ENCODE results near the gene NR2C2. TPM values are rescaled to one million over a fixed set of nuclear protein-coding genes. Genes with fewer than 3 reads are reported as not detected.

NR2C2 gene
- total RNA-seq, 1 experiment from 2014 or later = 14.7 TPM

DNA sequence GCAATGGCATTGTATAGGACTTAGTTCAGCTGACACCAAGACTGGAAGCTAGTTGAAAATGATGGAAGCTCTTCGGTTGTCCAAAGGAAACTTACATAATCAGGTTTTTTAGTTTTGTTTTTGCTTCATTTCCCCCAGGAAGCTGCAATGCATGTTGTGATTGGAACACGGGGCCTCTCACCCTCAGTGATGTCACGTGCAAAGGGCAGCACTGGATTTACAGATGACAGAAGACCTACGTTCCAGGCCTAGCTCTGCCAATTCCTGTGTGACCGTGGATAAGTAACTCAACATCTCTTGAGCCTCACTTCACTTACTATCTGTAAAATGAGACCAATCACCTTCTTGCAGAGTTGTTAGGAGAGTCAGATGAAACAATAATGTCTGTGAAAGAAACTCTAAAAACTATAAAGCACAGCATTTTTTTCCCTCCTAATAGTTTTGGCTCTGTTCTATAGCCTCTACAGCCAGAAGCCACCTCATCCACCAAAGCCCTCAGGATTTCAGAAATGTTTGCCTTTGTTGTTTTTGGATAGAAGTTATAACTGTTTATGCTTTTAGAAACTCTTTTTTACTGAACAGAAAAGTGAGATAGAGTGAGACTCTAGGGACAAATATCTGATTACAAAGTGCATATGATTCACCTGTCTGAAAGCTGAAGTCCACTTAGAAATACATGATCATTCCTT lies 146.9 kb downstream of the NR2C2 start:
- no peaks in the 10 kb centered on the region for H3K27me3 ChIP-seq (ENCODE audit: control insufficient read depth, insufficient read depth, low read length)
- no peak for DNase-seq
- peaks cover 13% of the 10 kb centered on the region for H3K36me3 ChIP-seq (replicated peaks; ENCODE audit: control insufficient read depth, insufficient read depth, low read length)
- H3K4me3 ChIP-seq (ENCODE audit: insufficient read depth, low read depth, low read length) = no peak overlapping the region

DNA sequence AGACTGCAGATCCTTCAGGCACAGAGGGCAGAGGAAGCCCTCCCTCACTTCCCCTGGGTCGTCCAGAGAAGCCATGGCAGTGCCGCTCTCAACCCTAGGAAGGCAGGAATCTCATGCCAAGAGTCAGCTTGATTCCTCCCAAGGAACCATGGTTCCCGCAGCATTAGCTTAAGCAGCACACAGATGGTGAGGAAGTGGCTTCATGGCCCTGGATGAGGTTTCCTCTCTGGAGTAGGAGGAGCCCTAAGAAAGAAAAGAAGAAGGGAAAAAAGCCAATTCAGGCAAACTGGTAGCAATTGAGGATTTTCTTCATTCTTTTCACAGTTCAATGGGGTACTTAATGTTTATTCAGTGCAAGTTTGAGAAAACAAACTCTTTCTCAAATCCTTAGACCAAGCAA lies 148.7 kb downstream of the NR2C2 start:
- Histone ChIP-seq H3K36me3 (replicated peaks; ENCODE audit: control insufficient read depth, insufficient read depth, low read length) (peaks cover 8% of the 10 kb centered on the region), H3K4me3 (ENCODE audit: insufficient read depth, low read depth, low read length) (no peak overlapping the region), H3K27me3 (ENCODE audit: control insufficient read depth, insufficient read depth, low read length) (no peaks in the 10 kb centered on the region)
- no peak for DNase-seq

DNA sequence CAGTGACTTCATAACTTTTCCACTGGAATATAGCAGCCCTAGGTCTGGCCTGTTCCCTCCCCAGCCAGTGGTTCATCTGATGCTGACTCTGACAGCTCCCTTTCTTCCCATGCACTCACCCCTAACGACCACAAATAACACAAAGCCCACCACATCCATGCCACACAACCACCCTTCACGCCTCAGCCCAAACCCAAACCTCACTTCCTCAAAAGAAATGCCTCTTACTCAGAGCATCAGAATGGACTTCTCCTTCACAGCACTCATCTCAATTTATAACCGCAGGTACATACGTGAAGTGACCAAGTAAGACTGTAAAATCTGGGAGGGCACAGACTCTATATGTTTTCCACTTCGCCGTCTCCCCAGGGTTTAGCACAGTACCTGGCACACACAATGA lies 150.5 kb downstream of the NR2C2 start:
- Histone ChIP-seq H3K4me3 (ENCODE audit: insufficient read depth, low read depth, low read length) (peak overlapping the region; percentile 94), H3K27me3 (ENCODE audit: control insufficient read depth, insufficient read depth, low read length) (no peaks in the 10 kb centered on the region), H3K36me3 (replicated peaks; ENCODE audit: control insufficient read depth, insufficient read depth, low read length) (peaks cover 8% of the 10 kb centered on the region)
- DNase-seq = no peak

Other genes starting within 250 kb of the NR2C2 start
- 19.8 and 25.8 TPM in 2 replicates for gene FGD5, start 128.6 kb upstream of the NR2C2 start, total RNA-seq (2014; rRNA removed; shearing (Covaris generic))
- 22.0 and 25.8 TPM in 2 replicates for gene MRPS25, start 117.7 kb downstream of the NR2C2 start, total RNA-seq (2014; rRNA removed; shearing (Covaris generic))
- gene RBSN, start 151.6 kb downstream of the NR2C2 start, total RNA-seq (2014; rRNA removed; shearing (Covaris generic)) = 17.6 and 22.3 TPM in 2 replicates